ES-I3 (cell line): Measurements from ENCODE around the gene SCN10A.

Experiments
- H3K36me3 ChIP-seq: 2 replicates; pipeline ENCODE4 v1.6.1; 2013; ENCODE audit warnings: mild to moderate bottlenecking, low read length, control low read depth, moderate library complexity; ENCODE audit not compliant: insufficient read depth
- H3K4me1 ChIP-seq: 2 replicates; pipeline ENCODE4 v1.6.1; 2013; ENCODE audit warnings: mild to moderate bottlenecking, control low read depth, low read length; ENCODE audit not compliant: insufficient read depth
- H3K9ac ChIP-seq: 2 replicates; pipeline ENCODE4 v1.6.1; 2013; ENCODE audit warnings: low read depth, mild to moderate bottlenecking, low read length, moderate library complexity
- H3K9me3 ChIP-seq: 2 replicates; pipeline ENCODE4 v1.6.1; 2013; ENCODE audit warnings: mild to moderate bottlenecking, low read length, moderate library complexity; ENCODE audit not compliant: control insufficient read depth, insufficient read depth

Gene SCN10A

DNA sequence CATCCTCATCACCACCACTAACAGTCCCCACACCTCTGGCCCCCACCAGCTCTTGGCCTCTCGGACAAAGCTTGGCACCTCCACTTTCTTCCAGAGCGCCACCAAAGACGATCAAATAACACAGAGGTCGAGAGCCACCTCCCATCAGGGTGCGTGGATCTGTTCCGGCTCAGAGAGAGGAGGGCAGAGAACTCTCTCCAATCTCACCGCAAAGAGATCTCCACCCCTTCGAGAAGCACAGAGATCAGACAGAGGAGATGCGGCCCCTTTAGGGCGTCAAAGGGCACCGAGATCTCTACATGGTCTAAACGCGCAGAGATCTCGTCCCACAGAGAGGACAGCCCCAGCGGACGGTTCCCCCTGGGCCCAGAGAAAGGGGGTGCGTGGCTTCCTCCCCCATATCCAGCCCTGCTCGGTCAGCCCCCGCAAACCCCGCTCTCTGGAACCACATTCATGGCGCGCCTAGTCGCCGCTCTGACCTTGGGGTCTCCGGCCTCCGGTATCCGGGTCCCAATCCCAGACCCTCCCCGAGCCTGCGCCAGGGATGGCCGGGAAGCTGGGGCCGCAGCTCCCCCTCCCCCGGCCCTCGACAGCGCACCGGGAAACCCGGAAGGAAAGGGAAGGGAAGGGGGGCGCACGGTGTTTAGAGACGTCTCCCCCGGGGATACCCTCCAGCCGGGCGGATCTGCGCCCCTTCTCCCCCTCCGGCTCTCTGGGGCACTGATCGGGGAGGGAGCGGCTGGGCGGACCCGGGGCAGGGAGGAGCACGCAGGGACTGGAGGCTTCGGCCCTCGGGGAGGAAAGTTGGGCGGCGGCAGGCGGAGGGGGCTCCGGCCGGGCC is 167.1 kb downstream of the SCN10A start:
- no peaks in the 10 kb centered on the region for H3K9me3 ChIP-seq
- H3K36me3 ChIP-seq, result no peaks in the 10 kb centered on the region
- peak overlapping the region; percentile 77 for H3K9ac ChIP-seq
- peaks cover 4% of the 10 kb centered on the region; the same call in 1 of the 2 replicates for H3K4me1 ChIP-seq

GRCh38 chr3:38648024-38648658 is 167.9 kb downstream of the SCN10A start:
- Histone ChIP-seq H3K9me3 (no peaks in the 10 kb centered on the region), H3K9ac (peak overlapping the region; percentile 77; the same call in 1 of the 2 replicates), H3K36me3 (no peaks in the 10 kb centered on the region), H3K4me1 (peaks cover 4% of the 10 kb centered on the region; the same call in 1 of the 2 replicates)

- Histone ChIP-seq H3K4me1 (peaks cover 4% of the 10 kb centered on the region; the same call in 1 of the 2 replicates), H3K9me3 (no peaks in the 10 kb centered on the region), H3K36me3 (no peaks in the 10 kb centered on the region), H3K9ac (no peak overlapping the region)
Measured at GRCh38 chr3:38647217-38647970, 168.6 kb downstream of the SCN10A start.
